Adrenal gland (tissue), 12 donors: ENCODE results near the gene STAB2. TPM values are rescaled to one million over a fixed set of nuclear protein-coding genes. Genes with fewer than 3 reads are reported as not detected.

ENCODE experiments used
- DNase-seq, 7 donors: peaks; one replicate each; pipeline ENCODE4 v3.0.0-alpha.2; 2019 to 2020
- H3K27ac ChIP-seq, 5 donors: fragments of 200-600 bp; sonication (generic) in 4 of 5; 1 replicate in 3 of 5; 2 replicates in 2 of 5; pipeline versions ENCODE4 v1.5.1 to v1.8.0; 2016 to 2020; ENCODE audit warnings: mild to moderate bottlenecking in 1 of 5
- H3K27me3 ChIP-seq: fragments of 200-600 bp; 2 replicates; pipeline ENCODE4 v1.8.0; 2021
- H3K36me3 ChIP-seq, 2 donors: fragments of 200-600 bp; replicated peaks in 1 of 2; 1 replicate in 1 of 2; 2 replicates in 1 of 2; pipeline versions ENCODE4 v1.5.1 to v1.8.0; 2018 to 2022
- H3K4me1 ChIP-seq, 2 donors: fragments of 200-600 bp; replicated peaks in 1 of 2; 1 replicate in 1 of 2; 2 replicates in 1 of 2; pipeline versions ENCODE4 v1.5.1 to v1.8.0; 2018 to 2021
- H3K4me3 ChIP-seq, 4 donors: fragments of 200-600 bp; sonication (generic) in 3 of 4; one replicate each; pipeline ENCODE4 v1.5.1; 2016 to 2018
- H3K9me3 ChIP-seq, 3 donors: fragments of 200-600 bp; sonication (generic) in 1 of 3; replicated peaks in 1 of 3; 1 replicate in 2 of 3; 2 replicates in 1 of 3; pipeline versions ENCODE4 v1.5.1 to v1.8.0; 2016 to 2021
- CTCF ChIP-seq, 6 experiments: fragments of 450-650 bp in 4 of 6; fragments of 200-600 bp in 2 of 6; sonication (generic) in 1 of 6; IDR thresholded peaks; 1 replicate in 5 of 6; 2 replicates in 1 of 6; pipeline versions ENCODE4 v1.5.1 to v1.8.0; 2016 to 2021; ENCODE audit warnings: antibody characterized with exemption in 6 of 6, mild to moderate bottlenecking in 2 of 6, moderate library complexity in 1 of 6
- POLR2A ChIP-seq, 2 donors: fragments of 450-650 bp; IDR thresholded peaks; one replicate each; pipeline ENCODE4 v1.6.1; 2017; ENCODE audit warnings: antibody characterized with exemption in 2 of 2, mild to moderate bottlenecking in 2 of 2, moderate library complexity in 1 of 2
- WGBS, 4 donors: extraction: QIAGEN DNeasy Blood & Tissue Kit in 2 of 4; methylation state at CpG; one replicate each; pipeline versions ENCODE4 v1.1.5 to v1.1.7; 2013 to 2017; 5-methylcytosine and 5-hydroxymethylcytosine counted together
- intact Hi-C, 2 donors: fragments of 100-400 bp; cut with DNase I; formaldehyde crosslinking; loops; one replicate each; pipeline versions ENCODE4 v1.14.1 to v1.15.0; 2022 to 2023
- polyA plus RNA-seq, 3 donors: library from polyadenylated mRNA; stranded (reverse); fragments of 200-250 nt in 2 of 3; fragments of 350-450 nt in 1 of 3; fragmentation: Illumina TruSeq in 1 of 3; extraction: RNeasy Lipid Tissue Mini Kit (QIAGEN cat#74804) in 1 of 3; gene quantifications; one replicate each; pipeline ENCODE4 v1.2.3, GENCODE V29; 2013 to 2014
- total RNA-seq, 9 donors: library from RNA; depleted of rRNA in 4 of 9; stranded (reverse); fragments of >200 nt in 4 of 9; fragments of 120-200 nt in 1 of 9; fragmentation: NEBNext Ultra II Directional in 1 of 9; extraction: Animal tissue kit (Norgen Biotek cat#: 25700) in 1 of 9; gene quantifications; one replicate each; pipeline versions ENCODE4 v1.1.0 to v1.2.4, GENCODE V29; 2013 to 2023
- donor health status: healthy with polysubstance abuse.
- donor health status: Bipolar disorder and iron deficiency.
- donor health status: DM: yes; HTN: yes; CAD: no.
- donor health status: DM: no; HTN: no; CAD: no.
- donor health status: DM: no; HTN: no; CAD: no.
- donor health status: DM: yes; HTN: yes; CAD: no.

STAB2 gene
- total and polyA plus RNA-seq, 12 donors = 0.02 to 2.1 (median 0.27) TPM; not detected in 1

- 67 to 74% (median 73%) methylated on average over 6 of the region's 6 CpGs for WGBS, 4 donors
- no peak for DNase-seq
- intact Hi-C loops = no loop called here
- no peaks in the 10 kb centered on the region for H3K9me3 ChIP-seq
- no peaks in the 10 kb centered on the region for H3K27me3 ChIP-seq
- no peaks in the 10 kb centered on the region for H3K36me3 ChIP-seq
- no peaks in the 10 kb centered on the region for H3K4me1 ChIP-seq
- no peak overlapping the region for H3K27ac ChIP-seq
- H3K4me3 ChIP-seq = no peak overlapping the region
- no peak for TF ChIP-seq POLR2A (IDR thresholded peaks at IDR 0.05)
- no peak for TF ChIP-seq CTCF (IDR thresholded peaks at IDR 0.05)
Measured at GRCh38 chr12:103686026-103686425, 99.0 kb downstream of the STAB2 start.

- DNase-seq = no peak
- TF ChIP-seq CTCF (IDR thresholded peaks at IDR 0.05) = no peak
- 22 to 42% (median 37%) methylated on average over 2 of the region's 2 CpGs for WGBS, 4 donors
- intact Hi-C loops = no loop called here
- H3K9me3 ChIP-seq = no peaks in the 10 kb centered on the region
- H3K36me3 ChIP-seq = no peaks in the 10 kb centered on the region
- no peak overlapping the region for H3K27ac ChIP-seq
- H3K4me1 ChIP-seq = no peaks in the 10 kb centered on the region
- H3K4me3 ChIP-seq = no peak overlapping the region
- no peaks in the 10 kb centered on the region for H3K27me3 ChIP-seq
Measured at GRCh38 chr12:103687253-103687652, 100.2 kb downstream of the STAB2 start.

DNA sequence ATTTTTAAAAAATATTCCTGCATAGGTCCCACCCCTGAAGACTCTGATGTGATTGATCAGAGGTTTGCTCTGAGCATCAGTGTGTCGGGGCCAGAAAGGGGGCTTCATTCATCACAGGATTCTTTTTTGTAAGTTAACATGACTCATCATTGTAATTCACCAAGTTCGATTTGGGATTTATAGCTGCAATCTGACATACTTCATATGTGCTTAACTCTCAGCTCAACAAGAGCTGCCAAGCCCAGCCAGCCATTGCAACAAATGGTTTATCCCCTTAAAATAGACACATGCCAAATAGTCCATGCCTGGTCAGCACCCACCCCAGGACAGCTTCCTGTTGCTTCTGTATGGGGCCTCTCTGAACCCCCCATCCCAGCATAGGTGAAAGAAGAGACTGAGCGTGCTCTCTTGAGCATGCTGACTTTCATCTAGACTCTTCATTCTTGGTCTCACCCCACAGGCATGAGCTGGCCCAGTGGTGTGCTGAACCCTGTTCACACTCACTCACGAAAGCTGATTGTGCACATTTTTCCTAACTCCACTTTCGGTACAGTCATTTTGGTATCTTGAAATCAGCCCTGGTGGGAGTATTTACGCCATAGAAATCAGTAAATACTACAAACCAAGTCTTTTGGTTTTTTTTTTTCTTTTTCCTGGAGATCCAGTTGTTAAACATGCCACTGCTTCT, 101.4 kb downstream of the STAB2 start:
- Histone ChIP-seq H3K27me3 (no peaks in the 10 kb centered on the region), H3K27ac (no peak overlapping the region)

GRCh38 chr12:103690426-103690825, 103.4 kb downstream of the STAB2 start:
- intact Hi-C loops = no loop called here

More for the DNA sequence above, 101.4 kb downstream of the STAB2 start:
- DNase-seq = no peak
- no peak for TF ChIP-seq CTCF (IDR thresholded peaks at IDR 0.05)
- TF ChIP-seq POLR2A (IDR thresholded peaks at IDR 0.05) = no peak
- no peaks in the 10 kb centered on the region for H3K36me3 ChIP-seq
- WGBS, 4 donors = 72 to 83% (median 79%) methylated on average over 6 of the region's 6 CpGs
- H3K9me3 ChIP-seq = no peaks in the 10 kb centered on the region
- H3K4me1 ChIP-seq = no peaks in the 10 kb centered on the region
- intact Hi-C loops = no loop called here
- H3K4me3 ChIP-seq = no peak overlapping the region

More at GRCh38 chr12:103690426-103690825, 103.4 kb downstream of the STAB2 start:
- Histone ChIP-seq H3K27me3 (no peaks in the 10 kb centered on the region), H3K4me3 (no peak overlapping the region), H3K27ac (no peak overlapping the region), H3K36me3 (no peaks in the 10 kb centered on the region), H3K4me1 (no peaks in the 10 kb centered on the region), H3K9me3 (no peaks in the 10 kb centered on the region)
- no peak for DNase-seq
- TF ChIP-seq POLR2A (IDR thresholded peaks at IDR 0.05) (no peak), CTCF (IDR thresholded peaks at IDR 0.05) (no peak)
- 69 to 83% (median 79%) methylated on average over 2 of the region's 2 CpGs for WGBS, 4 donors
